H1 (cell line): ENCODE data around the gene CDK9. TPM values are rescaled to one million over a fixed set of nuclear protein-coding genes. Genes with fewer than 3 reads are reported as not detected.

ENCODE experiments used
- CTBP2 ChIP-seq: IDR thresholded peaks from 2 replicates; pipeline ENCODE4 v1.7.0; 2011; ENCODE audit warnings: borderline replicate concordance, mild to moderate bottlenecking, moderate library complexity, mixed read lengths, low read length; ENCODE audit not compliant: insufficient read depth, insufficient read length
- polyA plus RNA-seq, 7 experiments: library from polyadenylated mRNA; depleted of rRNA in 3 of 7; stranded (reverse) in 5 of 7; unstranded in 2 of 7; fragments of >200 nt in 5 of 7; fragments of 200-250 nt in 2 of 7; gene quantifications; 1 replicate in 5 of 7; 2 replicates in 1 of 7; 4 replicates in 1 of 7; pipeline versions ENCODE4 v1.2.1 to v1.2.3, GENCODE V29; 2011 to 2013; ENCODE audit warnings: missing spikeins in 2 of 7, mixed read lengths in 2 of 7
- total RNA-seq: library from RNA; stranded (reverse); fragmentation: NEBNext Ultra II Directional; extraction: Animal tissue kit (Norgen Biotek cat#: 25700); gene quantifications from 2 replicates; pipeline ENCODE4 v1.2.1, GENCODE V29; 2021

Gene CDK9
- total and polyA plus RNA-seq, 2 of the 8 experiments (the other 6 are each of a cell fraction or from before 2014, with no cell fraction given), result 69.1 to 87.5 TPM

GRCh38 chr9:127785933-127786772 is at the start of gene CDK9 (continued):
- no peak for TF ChIP-seq CTBP2
